ENCODE data around the gene C1orf185. TPM values are rescaled to one million over a fixed set of nuclear protein-coding genes. Genes with fewer than 3 reads are reported as not detected.
"Not testable (repeated sequence)": the region's sequence is repeated elsewhere in the genome, so short reads cannot be mapped to it uniquely, and the experiment has no call there.

The C1orf185 gene
- total RNA-seq, 1 experiment from 2014 or later, result not detected

DNA sequence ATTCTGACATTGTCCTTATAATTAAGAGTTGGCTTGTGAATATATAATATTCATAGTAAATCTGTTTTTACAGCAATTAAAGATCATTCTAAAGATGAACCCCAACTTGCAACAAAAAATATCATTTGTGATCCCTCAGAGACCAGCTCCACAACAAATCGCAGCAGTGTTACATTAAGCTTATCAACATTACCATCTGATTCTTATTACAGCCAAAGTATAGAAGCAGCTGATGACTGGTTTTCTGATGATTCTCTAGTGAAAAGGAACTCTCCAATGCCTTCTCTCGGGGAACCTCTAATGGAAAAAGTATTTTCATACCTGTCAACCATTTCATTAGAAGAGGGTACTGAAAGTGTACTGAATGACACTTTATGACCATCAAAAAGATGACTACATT is 45.4 kb downstream of the C1orf185 start:
- no peaks in the 10 kb centered on the region for H3K9me3 ChIP-seq (ENCODE audit: low read length)
- H3K79me2 ChIP-seq (ENCODE audit: low read length), result no peaks in the 10 kb centered on the region
- no peaks in the 10 kb centered on the region for H3K36me3 ChIP-seq (ENCODE audit: insufficient read depth, low read length)
- H3K27ac ChIP-seq (ENCODE audit: low read length), result no peak overlapping the region
- no peaks in the 10 kb centered on the region for H3K9me2 ChIP-seq (replicated peaks; ENCODE audit: insufficient read depth, low read length)
- H3K9ac ChIP-seq (ENCODE audit: low read length), result no peak overlapping the region
- H3K4me3 ChIP-seq (ENCODE audit: low read length), result no peak overlapping the region
- no peak for DNase-seq
- no peaks in the 10 kb centered on the region for H3K4me1 ChIP-seq (ENCODE audit: low read length)
- H4K20me1 ChIP-seq (ENCODE audit: insufficient read depth, low read depth, low read length), result no peaks in the 10 kb centered on the region
- H2AFZ ChIP-seq (ENCODE audit: low read length), result no peak overlapping the region
- H3K27me3 ChIP-seq (ENCODE audit: low read length), result no peaks in the 10 kb centered on the region
- no peak overlapping the region for H3K4me2 ChIP-seq (ENCODE audit: low read depth, low read length, poor library complexity, severe bottlenecking)

DNA sequence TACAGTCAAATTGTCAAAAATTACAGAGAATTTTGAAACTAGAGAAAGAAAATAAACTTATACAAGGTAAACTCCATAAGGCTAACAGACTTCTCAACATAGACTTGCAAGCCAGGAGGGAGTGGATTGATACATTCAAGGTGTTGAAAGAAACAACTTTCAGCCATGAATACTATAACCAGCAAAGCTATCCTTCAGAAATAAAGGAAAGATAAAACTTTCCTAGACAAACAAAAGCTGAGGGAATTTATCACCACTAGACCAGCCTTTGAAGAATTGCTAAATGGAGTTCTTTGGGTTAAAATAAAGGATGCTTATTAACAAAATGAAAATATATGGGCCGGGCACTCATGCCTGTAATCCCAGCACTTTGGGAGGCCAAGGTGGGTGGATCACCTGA is 52.7 kb downstream of the C1orf185 start:
- Histone ChIP-seq H3K4me1 (ENCODE audit: low read length) (no peaks in the 10 kb centered on the region), H3K9me2 (replicated peaks; ENCODE audit: insufficient read depth, low read length) (no peaks in the 10 kb centered on the region), H3K36me3 (ENCODE audit: insufficient read depth, low read length) (no peaks in the 10 kb centered on the region), H2AFZ (ENCODE audit: low read length) (no peak overlapping the region), H3K27me3 (ENCODE audit: low read length) (peaks cover 4% of the 10 kb centered on the region; the same call in 1 of the 2 replicates), H3K4me2 (ENCODE audit: low read depth, low read length, poor library complexity, severe bottlenecking) (no peak overlapping the region), H4K20me1 (ENCODE audit: insufficient read depth, low read depth, low read length) (no peaks in the 10 kb centered on the region), H3K9me3 (ENCODE audit: low read length) (no peaks in the 10 kb centered on the region), H3K79me2 (ENCODE audit: low read length) (no peaks in the 10 kb centered on the region), H3K4me3 (ENCODE audit: low read length) (no peak overlapping the region), H3K27ac (ENCODE audit: low read length) (no peak overlapping the region), H3K9ac (ENCODE audit: low read length) (no peak overlapping the region)
- DNase-seq, result no peak

DNA sequence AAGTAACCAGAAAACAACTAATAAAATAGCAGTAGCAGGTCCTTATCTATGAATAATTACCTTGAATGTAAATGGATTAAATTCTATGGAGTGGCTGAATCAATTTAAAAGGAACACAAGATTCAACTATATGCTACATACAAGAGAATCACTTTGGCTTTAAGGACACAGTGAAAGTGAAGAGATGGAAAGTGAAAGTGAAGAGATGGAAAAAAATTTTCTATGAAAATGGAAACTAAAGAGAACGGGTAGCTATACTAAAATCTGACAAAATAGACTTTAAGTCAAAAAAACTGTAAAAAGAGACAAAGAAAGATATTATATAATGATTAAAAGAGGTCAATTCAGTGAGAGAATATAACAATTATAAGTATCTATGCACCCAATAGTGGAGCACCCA is 54.7 kb downstream of the C1orf185 start:
- no peak for DNase-seq
- Histone ChIP-seq H3K79me2 (ENCODE audit: low read length) (no peaks in the 10 kb centered on the region), H2AFZ (ENCODE audit: low read length) (no peak overlapping the region), H3K27ac (ENCODE audit: low read length) (no peak overlapping the region), H3K27me3 (ENCODE audit: low read length) (peaks cover 4% of the 10 kb centered on the region; the same call in 1 of the 2 replicates), H3K9me3 (ENCODE audit: low read length) (no peaks in the 10 kb centered on the region), H3K4me2 (ENCODE audit: low read depth, low read length, poor library complexity, severe bottlenecking) (no peak overlapping the region), H3K9me2 (replicated peaks; ENCODE audit: insufficient read depth, low read length) (no peaks in the 10 kb centered on the region), H3K36me3 (ENCODE audit: insufficient read depth, low read length) (no peaks in the 10 kb centered on the region), H3K4me3 (ENCODE audit: low read length) (no peak overlapping the region), H3K4me1 (ENCODE audit: low read length) (no peaks in the 10 kb centered on the region), H3K9ac (ENCODE audit: low read length) (no peak overlapping the region), H4K20me1 (ENCODE audit: insufficient read depth, low read depth, low read length) (no peaks in the 10 kb centered on the region)

DNA sequence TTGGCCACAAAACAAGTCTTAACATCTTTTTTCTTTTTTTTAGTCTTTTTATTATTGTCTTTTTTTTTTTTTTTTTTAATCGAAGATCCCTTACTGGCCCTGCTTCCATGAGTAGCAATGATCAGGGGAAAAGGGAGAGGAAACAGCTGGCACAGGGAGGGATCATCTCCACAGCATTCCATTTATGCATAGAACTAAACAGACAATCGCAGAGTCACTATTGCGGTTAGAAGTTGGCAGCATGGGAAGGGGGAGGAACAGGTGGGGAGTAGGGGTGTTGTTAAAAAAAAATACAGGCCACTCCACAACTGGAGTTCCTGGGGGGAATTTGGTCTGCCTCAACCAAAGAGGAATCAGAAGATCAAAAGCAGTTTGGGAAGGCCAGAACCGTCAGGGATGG is 55.4 kb downstream of the C1orf185 start:
- DNase-seq, result no peak
- Histone ChIP-seq H3K4me2 (ENCODE audit: low read depth, low read length, poor library complexity, severe bottlenecking) (no peak overlapping the region), H3K36me3 (ENCODE audit: insufficient read depth, low read length) (no peaks in the 10 kb centered on the region), H3K9me3 (ENCODE audit: low read length) (no peaks in the 10 kb centered on the region), H2AFZ (ENCODE audit: low read length) (no peak overlapping the region), H3K9ac (ENCODE audit: low read length) (no peak overlapping the region), H3K4me1 (ENCODE audit: low read length) (no peaks in the 10 kb centered on the region), H3K79me2 (ENCODE audit: low read length) (no peaks in the 10 kb centered on the region), H3K9me2 (replicated peaks; ENCODE audit: insufficient read depth, low read length) (no peaks in the 10 kb centered on the region), H3K4me3 (ENCODE audit: low read length) (no peak overlapping the region), H3K27me3 (ENCODE audit: low read length) (peaks cover 4% of the 10 kb centered on the region; the same call in 1 of the 2 replicates), H4K20me1 (ENCODE audit: insufficient read depth, low read depth, low read length) (no peaks in the 10 kb centered on the region), H3K27ac (ENCODE audit: low read length) (no peak overlapping the region)

DNA sequence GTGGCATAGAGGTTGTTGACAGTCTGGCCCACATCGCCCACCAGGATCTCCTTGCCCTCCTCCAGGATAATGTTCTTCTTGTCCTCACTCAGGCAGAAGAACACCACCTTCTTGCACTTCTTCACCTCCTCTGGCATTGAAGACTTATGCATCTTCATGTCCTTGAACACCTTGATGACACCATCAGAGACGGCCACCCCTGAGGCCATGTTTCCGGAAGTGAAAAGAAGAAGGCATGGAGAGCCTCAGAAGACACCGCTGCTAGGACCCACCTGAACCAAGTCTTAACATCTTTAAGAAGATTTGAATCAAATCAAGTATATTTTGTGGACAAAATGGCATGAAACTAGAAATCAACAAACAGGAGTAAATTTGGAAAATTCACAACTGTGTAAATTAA is 56.2 kb downstream of the C1orf185 start:
- H3K4me2 ChIP-seq (ENCODE audit: low read depth, low read length, poor library complexity, severe bottlenecking), result no peak overlapping the region
- no peaks in the 10 kb centered on the region for H3K4me1 ChIP-seq (ENCODE audit: low read length)
- H4K20me1 ChIP-seq (ENCODE audit: insufficient read depth, low read depth, low read length), result no peaks in the 10 kb centered on the region
- no peak overlapping the region for H3K4me3 ChIP-seq (ENCODE audit: low read length)
- no peak overlapping the region for H3K27ac ChIP-seq (ENCODE audit: low read length)
- no peak for DNase-seq
- H3K79me2 ChIP-seq (ENCODE audit: low read length), result no peaks in the 10 kb centered on the region
- no peak overlapping the region for H3K9ac ChIP-seq (ENCODE audit: low read length)
- H3K36me3 ChIP-seq (ENCODE audit: insufficient read depth, low read length), result no peaks in the 10 kb centered on the region
- peaks cover 4% of the 10 kb centered on the region; the same call in 1 of the 2 replicates for H3K27me3 ChIP-seq (ENCODE audit: low read length)
- no peaks in the 10 kb centered on the region for H3K9me2 ChIP-seq (replicated peaks; ENCODE audit: insufficient read depth, low read length)
- H2AFZ ChIP-seq (ENCODE audit: low read length), result no peak overlapping the region
- H3K9me3 ChIP-seq (ENCODE audit: low read length), result no peaks in the 10 kb centered on the region

DNA sequence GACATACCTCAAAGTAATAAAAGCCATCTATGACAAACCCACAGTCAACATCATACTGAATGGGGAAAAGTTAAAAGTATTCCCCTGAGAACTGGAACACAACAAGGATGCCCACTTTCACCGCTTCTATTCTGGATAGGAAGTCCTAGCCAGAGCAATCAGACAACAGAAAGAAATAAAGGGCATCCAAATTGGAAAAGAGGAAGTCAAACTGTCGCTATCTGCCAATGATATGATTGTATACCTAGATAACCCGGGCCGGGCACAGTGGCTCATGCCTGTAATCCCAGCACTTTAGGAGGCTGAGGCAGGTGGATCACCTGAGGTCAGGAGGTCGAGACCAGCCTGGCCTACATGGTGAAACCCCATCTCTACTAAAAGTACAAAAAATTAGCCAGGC is 60.5 kb downstream of the C1orf185 start:
- H3K27ac ChIP-seq (ENCODE audit: low read length); H3K4me1 ChIP-seq (ENCODE audit: low read length); H3K4me2 ChIP-seq (ENCODE audit: low read depth, low read length, poor library complexity, severe bottlenecking); H3K36me3 ChIP-seq (ENCODE audit: insufficient read depth, low read length); H3K9ac ChIP-seq (ENCODE audit: low read length); H3K4me3 ChIP-seq (ENCODE audit: low read length); H3K9me2 ChIP-seq (replicated peaks; ENCODE audit: insufficient read depth, low read length); H2AFZ ChIP-seq (ENCODE audit: low read length); H3K27me3 ChIP-seq (ENCODE audit: low read length); H3K79me2 ChIP-seq (ENCODE audit: low read length); H3K9me3 ChIP-seq (ENCODE audit: low read length); DNase-seq; H4K20me1 ChIP-seq (ENCODE audit: insufficient read depth, low read depth, low read length): not testable (repeated sequence)

DNA sequence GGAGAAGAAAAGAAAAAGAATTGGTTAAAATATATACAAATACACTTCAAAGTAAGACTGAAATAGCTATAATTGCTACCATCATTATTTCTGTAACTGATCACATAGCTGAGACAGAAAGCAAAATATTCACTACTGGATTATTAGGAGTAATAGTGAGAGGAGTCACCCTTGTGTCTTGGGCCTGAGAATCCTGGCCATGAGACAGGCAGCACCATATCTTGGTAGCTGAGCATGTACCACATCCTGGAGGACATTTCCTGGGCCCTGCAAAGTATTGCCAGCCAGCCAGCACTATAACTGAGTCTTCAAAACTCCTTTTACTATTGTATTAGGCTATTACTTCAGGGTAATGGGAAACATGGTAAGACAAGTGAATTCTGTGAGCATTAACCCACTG is 63.5 kb downstream of the C1orf185 start:
- Histone ChIP-seq H2AFZ (ENCODE audit: low read length) (no peak overlapping the region), H3K9ac (ENCODE audit: low read length) (no peak overlapping the region), H3K27me3 (ENCODE audit: low read length) (0 out of 2 replicates have a peak, but pooled peaks cover 3% of the 10 kb centered on the region), H3K27ac (ENCODE audit: low read length) (no peak overlapping the region), H3K4me2 (ENCODE audit: low read depth, low read length, poor library complexity, severe bottlenecking) (no peak overlapping the region), H3K36me3 (ENCODE audit: insufficient read depth, low read length) (no peaks in the 10 kb centered on the region), H3K4me3 (ENCODE audit: low read length) (no peak overlapping the region), H3K79me2 (ENCODE audit: low read length) (no peaks in the 10 kb centered on the region), H3K9me3 (ENCODE audit: low read length) (no peaks in the 10 kb centered on the region), H4K20me1 (ENCODE audit: insufficient read depth, low read depth, low read length) (no peaks in the 10 kb centered on the region), H3K4me1 (ENCODE audit: low read length) (no peaks in the 10 kb centered on the region), H3K9me2 (replicated peaks; ENCODE audit: insufficient read depth, low read length) (no peaks in the 10 kb centered on the region)
- DNase-seq, result no peak

DNA sequence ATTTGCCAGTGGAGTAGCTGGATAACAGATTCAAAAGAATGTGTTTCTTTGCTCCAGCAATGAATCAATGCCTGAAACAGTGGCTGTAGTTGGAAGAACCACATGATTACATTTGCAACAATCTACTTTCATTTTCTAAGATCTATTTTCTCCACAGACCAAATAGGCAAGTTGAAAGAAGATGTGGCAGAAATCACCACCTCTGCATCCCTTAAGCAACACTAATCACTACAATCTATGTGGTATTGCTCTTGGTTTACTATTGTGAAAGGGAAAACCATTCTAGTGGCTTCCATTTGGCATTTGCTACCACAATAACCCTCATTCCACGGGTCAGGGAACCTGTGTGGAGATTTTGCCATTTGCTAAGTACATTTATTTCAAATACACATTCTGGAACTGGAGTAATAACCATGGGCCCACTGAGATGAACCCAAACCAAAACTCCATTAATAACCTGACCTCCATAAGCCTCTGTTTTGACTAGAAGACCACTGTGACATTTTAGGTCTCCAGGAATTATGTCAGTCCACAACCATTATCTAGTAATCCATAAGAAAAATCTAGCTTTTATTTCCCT is 66.3 kb downstream of the C1orf185 start:
- no peaks in the 10 kb centered on the region for H4K20me1 ChIP-seq (ENCODE audit: insufficient read depth, low read depth, low read length)
- H3K4me2 ChIP-seq (ENCODE audit: low read depth, low read length, poor library complexity, severe bottlenecking), result no peak overlapping the region
- H3K79me2 ChIP-seq (ENCODE audit: low read length), result no peaks in the 10 kb centered on the region
- no peaks in the 10 kb centered on the region for H3K36me3 ChIP-seq (ENCODE audit: insufficient read depth, low read length)
- no peaks in the 10 kb centered on the region for H3K9me2 ChIP-seq (replicated peaks; ENCODE audit: insufficient read depth, low read length)
- H2AFZ ChIP-seq (ENCODE audit: low read length), result no peak overlapping the region
- 0 out of 2 replicates have a peak, but pooled peaks cover 3% of the 10 kb centered on the region for H3K27me3 ChIP-seq (ENCODE audit: low read length)
- H3K9me3 ChIP-seq (ENCODE audit: low read length), result no peaks in the 10 kb centered on the region
- DNase-seq, result no peak
- H3K27ac ChIP-seq (ENCODE audit: low read length), result no peak overlapping the region
- H3K9ac ChIP-seq (ENCODE audit: low read length), result no peak overlapping the region
- no peak overlapping the region for H3K4me3 ChIP-seq (ENCODE audit: low read length)
- peaks cover 5% of the 10 kb centered on the region; the same call in 1 of the 2 replicates for H3K4me1 ChIP-seq (ENCODE audit: low read length)

Data from Karpas-422 (cell line).